Mesodermal cell (in vitro differentiated cells): ENCODE results near the gene GCK.

Experiments
- H3K27ac ChIP-seq: 2 replicates; pipeline ENCODE4 v1.7.0; 2013; ENCODE audit warnings: mild to moderate bottlenecking, low read depth, low read length, moderate library complexity; ENCODE audit not compliant: severe bottlenecking
- H3K36me3 ChIP-seq: 2 replicates; pipeline ENCODE4 v1.7.1; 2013; ENCODE audit warnings: mild to moderate bottlenecking, low read length, moderate library complexity; ENCODE audit not compliant: control insufficient read depth, insufficient read depth
- H3K4me1 ChIP-seq: one replicate; pipeline ENCODE4 v1.7.1; 2013; ENCODE audit warnings: mild to moderate bottlenecking, low read length; ENCODE audit not compliant: insufficient read depth, control insufficient read depth, poor library complexity, severe bottlenecking
- H3K4me3 ChIP-seq: 2 replicates; pipeline ENCODE4 v1.7.0; 2013; ENCODE audit warnings: low read length, control low read depth, mild to moderate bottlenecking; ENCODE audit not compliant: insufficient read depth, poor library complexity, severe bottlenecking; ENCODE audit errors: extremely low read depth
- H3K9me3 ChIP-seq: 2 replicates; pipeline ENCODE4 v1.7.1; 2013; ENCODE audit warnings: mild to moderate bottlenecking, low read length, moderate library complexity; ENCODE audit not compliant: control insufficient read depth
- WGBS, 2 experiments: methylation state at CpG; one replicate each; pipeline ENCODE4 v1.1.5; 2013; ENCODE audit warnings: missing lambda C conversion rate in 2 of 2; ENCODE audit not compliant: insufficient coverage in 2 of 2; 5-methylcytosine and 5-hydroxymethylcytosine counted together

Gene GCK

GRCh38 chr7:44112997-44113763, 76.1 kb downstream of the GCK start:
- H3K4me1 ChIP-seq, result no peaks in the 10 kb centered on the region
- H3K4me3 ChIP-seq, result no peak overlapping the region
- 94 to 96% methylated on average over 19 to 26 of the region's 34 CpGs for WGBS, 2 experiments
- no peak overlapping the region for H3K27ac ChIP-seq
- no peaks in the 10 kb centered on the region for H3K9me3 ChIP-seq
- peaks cover 93% of the 10 kb centered on the region for H3K36me3 ChIP-seq

DNA sequence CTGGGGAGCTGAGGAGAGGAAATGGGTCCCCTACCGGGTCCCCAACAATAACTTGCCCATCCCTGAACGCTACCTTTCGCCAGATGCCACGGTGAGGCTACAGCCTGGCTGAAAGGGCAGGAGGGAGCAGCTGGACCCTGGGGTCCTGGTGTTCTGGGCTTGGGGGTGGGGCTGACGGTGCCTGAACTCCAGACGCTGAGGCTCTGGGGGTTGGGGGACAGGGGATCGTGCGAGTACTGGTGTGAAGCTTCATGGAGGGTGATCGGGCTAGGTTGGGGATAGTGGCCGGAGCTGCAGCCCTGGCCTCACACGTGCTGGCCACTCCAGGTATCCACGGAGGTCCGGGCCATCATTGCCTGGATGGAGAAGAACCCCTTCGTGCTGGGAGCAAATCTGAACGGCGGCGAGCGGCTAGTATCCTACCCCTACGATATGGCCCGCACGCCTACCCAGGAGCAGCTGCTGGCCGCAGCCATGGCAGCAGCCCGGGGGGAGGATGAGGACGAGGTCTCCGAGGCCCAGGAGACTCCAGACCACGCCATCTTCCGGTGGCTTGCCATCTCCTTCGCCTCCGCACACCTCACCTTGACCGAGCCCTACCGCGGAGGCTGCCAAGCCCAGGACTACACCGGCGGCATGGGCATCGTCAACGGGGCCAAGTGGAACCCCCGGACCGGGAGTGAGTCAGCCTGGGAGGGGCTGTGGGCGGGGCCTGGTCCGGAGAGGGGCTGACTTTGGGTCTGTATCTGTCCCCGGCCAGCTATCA, 76.8 kb downstream of the GCK start:
- WGBS, 2 experiments, result 88 to 92% methylated on average over 31 to 40 of the region's 41 CpGs
- Histone ChIP-seq H3K4me1 (no peaks in the 10 kb centered on the region), H3K4me3 (no peak overlapping the region), H3K27ac (no peak overlapping the region), H3K9me3 (no peaks in the 10 kb centered on the region), H3K36me3 (peaks cover 93% of the 10 kb centered on the region)

GRCh38 chr7:44111761-44112160, 77.5 kb downstream of the GCK start:
- H3K4me3 ChIP-seq, result no peak overlapping the region
- H3K4me1 ChIP-seq, result no peaks in the 10 kb centered on the region
- H3K27ac ChIP-seq, result no peak overlapping the region
- WGBS, 2 experiments, result 92 to 95% methylated on average over 14 to 16 of the region's 16 CpGs
- peaks cover 93% of the 10 kb centered on the region for H3K36me3 ChIP-seq
- H3K9me3 ChIP-seq, result no peaks in the 10 kb centered on the region

DNA sequence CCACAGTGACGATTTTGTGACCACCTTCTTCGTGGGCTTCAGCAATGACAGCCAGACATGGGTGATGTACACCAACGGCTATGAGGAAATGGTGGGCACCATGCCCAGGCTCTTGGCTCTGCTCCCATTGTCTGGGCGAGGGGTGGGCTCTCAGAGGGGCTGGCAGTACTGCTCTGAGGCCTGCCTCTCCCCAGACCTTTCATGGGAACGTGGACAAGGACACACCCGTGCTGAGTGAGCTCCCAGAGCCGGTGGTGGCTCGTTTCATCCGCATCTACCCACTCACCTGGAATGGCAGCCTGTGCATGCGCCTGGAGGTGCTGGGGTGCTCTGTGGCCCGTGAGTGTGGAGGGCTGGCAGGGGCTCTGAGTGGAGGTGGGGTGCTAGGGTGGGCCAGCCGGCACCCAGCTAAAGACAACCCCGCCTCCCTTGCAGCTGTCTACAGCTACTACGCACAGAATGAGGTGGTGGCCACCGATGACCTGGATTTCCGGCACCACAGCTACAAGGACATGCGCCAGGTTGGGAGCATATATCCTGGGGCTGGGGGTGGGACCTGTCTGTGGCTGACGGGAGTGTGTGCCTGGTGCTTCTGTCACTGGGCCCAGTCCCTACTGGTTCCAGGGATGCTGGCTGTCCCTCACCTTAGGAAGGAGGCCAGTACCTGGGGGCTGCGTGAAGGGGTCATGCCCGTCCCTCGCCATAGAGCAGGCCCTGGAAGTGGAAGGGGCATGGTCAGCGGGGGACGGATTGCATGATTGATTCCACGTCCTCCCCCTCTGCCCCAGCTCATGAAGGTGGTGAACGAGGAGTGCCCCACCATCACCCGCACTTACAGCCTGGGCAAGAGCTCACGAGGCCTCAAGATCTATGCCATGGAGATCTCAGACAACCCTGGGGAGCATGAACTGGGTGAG, 78.3 kb downstream of the GCK start:
- Histone ChIP-seq H3K36me3 (peaks cover 94% of the 10 kb centered on the region), H3K9me3 (no peaks in the 10 kb centered on the region), H3K27ac (no peak overlapping the region), H3K4me1 (no peaks in the 10 kb centered on the region), H3K4me3 (no peak overlapping the region)
- 90 to 94% methylated on average over 22 to 24 of the region's 27 CpGs for WGBS, 2 experiments

DNA sequence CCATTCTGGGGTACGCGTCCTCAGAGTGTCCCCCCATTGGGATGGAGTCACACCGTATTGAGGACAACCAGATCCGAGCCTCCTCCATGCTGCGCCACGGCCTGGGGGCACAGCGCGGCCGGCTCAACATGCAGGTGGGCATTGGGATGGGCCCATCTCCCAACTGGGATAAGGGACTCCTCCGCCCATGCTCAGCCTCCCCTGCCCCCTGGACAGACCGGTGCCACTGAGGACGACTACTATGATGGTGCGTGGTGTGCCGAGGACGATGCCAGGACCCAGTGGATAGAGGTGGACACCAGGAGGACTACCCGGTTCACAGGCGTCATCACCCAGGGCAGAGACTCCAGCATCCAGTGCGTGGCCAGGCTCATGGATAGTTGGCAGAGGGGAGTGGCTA, 79.2 kb downstream of the GCK start:
- peaks cover 5% of the 10 kb centered on the region for H3K4me1 ChIP-seq
- H3K27ac ChIP-seq, result no peak overlapping the region
- H3K4me3 ChIP-seq, result no peak overlapping the region
- peaks cover 89% of the 10 kb centered on the region for H3K36me3 ChIP-seq
- 95 to 96% methylated on average over 18 of the region's 18 CpGs for WGBS, 2 experiments
- H3K9me3 ChIP-seq, result no peaks in the 10 kb centered on the region

GRCh38 chr7:44108768-44109750, 80.2 kb downstream of the GCK start:
- no peak overlapping the region for H3K27ac ChIP-seq
- no peaks in the 10 kb centered on the region for H3K9me3 ChIP-seq
- WGBS, 2 experiments, result 91% methylated on average over 9 to 11 of the region's 21 CpGs
- peaks cover 80% of the 10 kb centered on the region for H3K36me3 ChIP-seq
- peaks cover 5% of the 10 kb centered on the region for H3K4me1 ChIP-seq
- H3K4me3 ChIP-seq, result no peak overlapping the region

GRCh38 chr7:44107961-44108767, 81.1 kb downstream of the GCK start:
- Histone ChIP-seq H3K9me3 (no peaks in the 10 kb centered on the region), H3K4me3 (no peak overlapping the region), H3K4me1 (peaks cover 5% of the 10 kb centered on the region), H3K36me3 (peaks cover 73% of the 10 kb centered on the region), H3K27ac (no peak overlapping the region)
- 92 to 96% methylated on average over 14 to 15 of the region's 21 CpGs for WGBS, 2 experiments

- 97 to 98% methylated on average over 17 to 18 of the region's 18 CpGs for WGBS, 2 experiments
- H3K27ac ChIP-seq, result no peak overlapping the region
- peaks cover 65% of the 10 kb centered on the region for H3K36me3 ChIP-seq
- no peak overlapping the region for H3K4me3 ChIP-seq
- no peaks in the 10 kb centered on the region for H3K9me3 ChIP-seq
- peaks cover 5% of the 10 kb centered on the region for H3K4me1 ChIP-seq
Measured at GRCh38 chr7:44107116-44107960, 81.9 kb downstream of the GCK start.
